HCT116 (cell line): ENCODE data around the gene XDH. TPM values are rescaled to one million over a fixed set of nuclear protein-coding genes. Genes with fewer than 3 reads are reported as not detected.
A peak's percentile ranks its signal among the peaks of the same experiment; 100 is the strongest.

Experiments used
- ATAC-seq: fragments of 200-7000 bp; cut with Tn5 transposase; 2 replicates; pipeline ENCODE4 v1.9.1; 2020; ENCODE audit warnings: mild to moderate bottlenecking, moderate library complexity
- BruUV-seq: library from RNA; stranded (reverse); fragments of 400-500 nt; replicated peaks from 2 replicates; lab custom pipeline; 2021; lab: Mats Ljungman, UMichigan
- CTCF ChIA-PET: fragments of 300-600 bp; sonication (Branson Sonifier 250); formaldehyde crosslinking; loops from one replicate; lab custom pipeline; 2021; ENCODE audit warnings: antibody characterized with exemption; lab: Charles Lee
- POLR2A ChIA-PET: fragments of 300-600, 350-600 bp; sonication (Branson Sonifier 250); formaldehyde crosslinking; loops from one replicate; lab custom pipeline; 2021; ENCODE audit warnings: antibody characterized with exemption; lab: Charles Lee
- RAD21 ChIA-PET, 2 experiments: fragments of 300-600 bp; sonication (Branson Sonifier 250); formaldehyde crosslinking; loops; one replicate each; lab custom pipeline; 2023; ENCODE audit warnings: low total read pairs in 2 of 2; ENCODE audit not compliant: uncharacterized antibody in 2 of 2, unreplicated experiment in 2 of 2, low non-redundant PET in 1 of 2; lab: Charles Lee
- DNase-seq: peaks from one replicate; pipeline ENCODE4 v3.0.0-alpha.2; 2010; ENCODE audit warnings: low read depth, low spot score
- H2AFZ ChIP-seq: fragments of 200-600 bp; shearing (Covaris generic), sonication (generic); 2 replicates; pipeline ENCODE4 v1.6.1; 2017; ENCODE audit warnings: low read depth, mixed run types, mixed read lengths, antibody characterized with exemption, low read length; ENCODE audit not compliant: poor library complexity, severe bottlenecking
- H3K27ac ChIP-seq: 2 replicates; pipeline ENCODE4 v1.5.1; 2012; ENCODE audit warnings: low read depth, low read length
- H3K27me3 ChIP-seq: fragments of 200-600 bp; sonication (generic); 2 replicates; pipeline ENCODE4 v1.6.1; 2016; ENCODE audit warnings: mixed run types, low read length, mixed read lengths; ENCODE audit not compliant: insufficient read depth
- H3K36me3 ChIP-seq, 2 experiments: fragments of 200-500 bp in 1 of 2; fragments of 200-600 bp in 1 of 2; sonication (Bioruptor generic) in 1 of 2; sonication (generic) in 1 of 2; 2 replicates each; pipeline versions ENCODE4 v1.5.1 to v1.6.1; 2014 to 2016; ENCODE audit warnings: low read length in 2 of 2, inconsistent platforms in 1 of 2, mixed read lengths in 1 of 2, mixed run types in 1 of 2; ENCODE audit not compliant: insufficient read depth in 2 of 2, control insufficient read depth in 1 of 2
- H3K4me1 ChIP-seq, 2 experiments: fragments of 200-600 bp in 1 of 2; sonication (generic) in 1 of 2; 2 replicates each; pipeline versions ENCODE4 v1.5.1 to v1.6.1; 2012 to 2017; ENCODE audit warnings: low read length in 2 of 2, inconsistent platforms in 1 of 2, mild to moderate bottlenecking in 1 of 2, mixed read lengths in 1 of 2, mixed run types in 1 of 2, moderate library complexity in 1 of 2; ENCODE audit not compliant: insufficient read depth in 2 of 2, control insufficient read depth in 1 of 2
- H3K4me2 ChIP-seq: fragments of 200-600 bp; sonication (generic); 2 replicates; pipeline ENCODE4 v1.6.1; 2017; ENCODE audit warnings: mixed run types, low read length, mixed read lengths
- H3K4me3 ChIP-seq, 2 experiments: fragments of 200-600 bp in 1 of 2; sonication (generic) in 1 of 2; replicated peaks in 1 of 2; 2 replicates each; pipeline ENCODE4 v1.5.1; 2011 to 2016; ENCODE audit warnings: low read length in 2 of 2, control low read depth in 1 of 2, low read depth in 1 of 2, mild to moderate bottlenecking in 1 of 2, mixed read lengths in 1 of 2, mixed run types in 1 of 2
- H3K79me2 ChIP-seq: fragments of 200-600 bp; sonication (generic); 2 replicates; pipeline ENCODE4 v1.6.1; 2017; ENCODE audit warnings: mild to moderate bottlenecking, mixed run types, low read length, moderate library complexity, mixed read lengths; ENCODE audit not compliant: insufficient read depth
- H3K9ac ChIP-seq: fragments of 200-600 bp; sonication (generic); 2 replicates; pipeline ENCODE4 v1.6.1; 2016; ENCODE audit warnings: low read length, mixed read lengths
- H3K9me2 ChIP-seq: fragments of 200-600 bp; sonication (generic), shearing (Covaris generic); 2 replicates; pipeline ENCODE4 v1.6.1; 2017; ENCODE audit warnings: mixed run types, mild to moderate bottlenecking, moderate library complexity; ENCODE audit not compliant: insufficient read depth
- H3K9me3 ChIP-seq, 2 experiments: fragments of 200-500 bp in 1 of 2; fragments of 200-600 bp in 1 of 2; sonication (Bioruptor generic) in 1 of 2; sonication (generic) in 1 of 2; 2 replicates each; pipeline ENCODE4 v1.6.1; 2014 to 2017; ENCODE audit warnings: low read length in 2 of 2, mixed read lengths in 2 of 2, inconsistent platforms in 1 of 2, low read depth in 1 of 2, mild to moderate bottlenecking in 1 of 2, mixed run types in 1 of 2, moderate library complexity in 1 of 2; ENCODE audit not compliant: control insufficient read depth in 1 of 2, insufficient read depth in 1 of 2
- H4K20me1 ChIP-seq: fragments of 200-600 bp; sonication (generic), shearing (Covaris generic); 2 replicates; pipeline ENCODE4 v1.6.1; 2017; ENCODE audit warnings: mixed run types, mild to moderate bottlenecking, moderate library complexity; ENCODE audit not compliant: insufficient read depth
- CBX3 ChIP-seq: IDR thresholded peaks from 2 replicates; pipeline ENCODE4 v1.6.1; 2012; ENCODE audit warnings: low read depth
- CEBPB ChIP-seq: IDR thresholded peaks from 2 replicates; pipeline ENCODE4 v1.6.1; 2012; ENCODE audit warnings: low read depth
- ELF1 ChIP-seq: IDR thresholded peaks from 2 replicates; pipeline ENCODE4 v1.6.1; 2012; ENCODE audit warnings: low read depth, borderline replicate concordance
- FOSL1 ChIP-seq: IDR thresholded peaks from 2 replicates; pipeline ENCODE4 v1.6.1; 2012; ENCODE audit warnings: low read depth
- JUND ChIP-seq: IDR thresholded peaks from 2 replicates; pipeline ENCODE4 v1.6.1; 2012
- POLR2A ChIP-seq: IDR thresholded peaks from 2 replicates; pipeline ENCODE4 v1.7.0; 2011; ENCODE audit warnings: borderline replicate concordance; ENCODE audit not compliant: insufficient read depth, insufficient read length; ENCODE audit errors: extremely low read depth
- POLR2AphosphoS5 ChIP-seq: IDR thresholded peaks from 2 replicates; pipeline ENCODE4 v1.6.1; 2011; ENCODE audit warnings: mild to moderate bottlenecking, low read depth, low read length, moderate library complexity
- SIN3A ChIP-seq: IDR thresholded peaks from 2 replicates; pipeline ENCODE4 v1.6.1; 2012; ENCODE audit warnings: low read depth
- SP1 ChIP-seq: IDR thresholded peaks from 2 replicates; pipeline ENCODE4 v1.6.1; 2012; ENCODE audit warnings: low read depth
- SRF ChIP-seq: IDR thresholded peaks from 2 replicates; pipeline ENCODE4 v1.6.1; 2012; ENCODE audit warnings: low read depth
- ZFX ChIP-seq: fragments of 450-650 bp; IDR thresholded peaks from 2 replicates; pipeline ENCODE4 v1.6.1; 2017
- ZNF274 ChIP-seq: fragments of 200-500 bp; sonication (Bioruptor generic); IDR thresholded peaks from 2 replicates; pipeline ENCODE4 v1.6.1; 2014; ENCODE audit warnings: mild to moderate bottlenecking, low read depth, low read length, inconsistent platforms
- intact Hi-C: fragments of 100-400 bp; cut with micrococcal nuclease; formaldehyde crosslinking; loops from 2 replicates; pipeline ENCODE4 v1.10.0; 2022
- total RNA-seq: library from RNA; stranded (reverse); gene quantifications from one replicate; pipeline ENCODE4 v1.2.1, GENCODE V29; 2021; ENCODE audit not compliant: unreplicated experiment

The XDH gene
- total RNA-seq, 1 experiment from 2014 or later, result 0.15 TPM

DNA sequence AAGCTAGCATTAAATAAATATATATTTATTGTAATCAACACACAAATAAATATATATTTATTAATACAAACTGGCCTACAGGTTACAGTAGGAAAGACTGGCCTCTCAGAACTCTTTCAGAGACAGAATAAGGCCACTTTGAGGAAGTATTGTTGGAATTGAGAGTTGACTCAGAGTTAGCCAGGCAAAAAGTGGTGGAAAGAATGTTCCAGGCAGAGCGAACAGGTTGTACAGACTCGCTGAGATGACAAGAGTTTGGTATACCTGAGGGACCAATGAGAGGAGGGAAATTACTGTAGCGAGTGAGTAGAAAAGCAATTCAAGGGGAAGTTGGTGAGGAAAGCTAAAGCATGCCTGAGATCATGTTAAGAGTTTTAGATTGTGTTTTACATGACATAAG is 19.0 kb upstream of the XDH start:
- TF ChIP-seq FOSL1 (no peak), CBX3 (no peak), ELF1 (no peak)
- Histone ChIP-seq H3K9me3 (no peaks in the 10 kb centered on the region), H3K79me2 (no peaks in the 10 kb centered on the region), H3K27ac (no peak overlapping the region), H3K4me3 (no peak overlapping the region), H3K9me2 (no peaks in the 10 kb centered on the region), H4K20me1 (no peaks in the 10 kb centered on the region), H2AFZ (no peak overlapping the region), H3K4me2 (no peak overlapping the region), H3K4me1 (peaks cover 9 to 12% of the 10 kb centered on the region in 2 experiments), H3K36me3 (no peaks in the 10 kb centered on the region), H3K27me3 (no peaks in the 10 kb centered on the region; the same call in 1 of the 2 replicates), H3K9ac (no peak overlapping the region)
- ChIA-PET RAD21 (no interaction called here), CTCF (no interaction called here), POLR2A (no interaction called here)
- ATAC-seq (no peak), DNase-seq (no peak)
- intact Hi-C loops, result loop anchor here (10.0 kb wide), 1 partner anchor 719 kb away; no protein-coding TSS in a partner anchor
- BruUV-seq, result no TSS peak

DNA sequence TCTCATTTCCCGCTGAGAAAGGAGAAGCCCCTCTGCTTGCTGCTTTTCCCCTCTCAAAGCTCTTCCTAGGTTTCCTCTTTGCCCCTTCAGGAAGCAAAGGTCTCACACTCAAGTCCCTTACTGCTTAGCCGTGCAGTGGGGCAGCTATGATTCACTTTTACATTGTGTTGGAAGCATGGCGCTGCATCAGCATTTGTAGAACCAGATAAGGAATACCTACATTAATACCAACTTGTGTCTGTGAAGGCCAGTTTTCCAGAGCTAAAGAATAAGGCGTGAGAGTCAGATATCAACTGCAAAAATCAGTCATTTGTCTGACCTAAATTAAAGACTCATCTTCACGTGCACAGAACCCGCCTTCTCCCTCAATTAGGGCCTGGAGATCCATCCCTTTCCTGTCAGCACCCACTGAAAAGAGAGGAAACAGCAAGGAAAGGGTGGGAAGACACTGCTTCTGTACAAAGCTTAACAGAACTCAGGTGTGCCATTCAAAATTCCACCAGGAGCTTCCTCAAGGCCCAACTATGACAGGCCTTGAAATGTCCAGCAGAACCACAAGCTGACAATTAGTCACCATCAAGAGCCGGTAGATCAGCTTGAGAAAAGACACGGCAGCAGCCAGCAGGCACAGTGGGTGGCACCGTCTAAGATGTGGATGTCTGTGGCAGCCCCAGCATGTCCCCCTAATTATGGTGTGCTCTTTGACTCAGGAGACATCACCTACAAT is 16.1 kb upstream of the XDH start:
- RAD21 ChIA-PET, result no interaction called here
- intact Hi-C loops, result loop anchor here (10.0 kb wide), 1 partner anchor 716 kb away; no protein-coding TSS in a partner anchor
- Histone ChIP-seq H3K27ac (no peak overlapping the region), H3K4me2 (peak overlapping the region; percentile 33; the same call in 1 of the 2 replicates), H3K27me3 (no peaks in the 10 kb centered on the region; the same call in 1 of the 2 replicates), H3K4me3 (no peak overlapping the region), H4K20me1 (no peaks in the 10 kb centered on the region), H3K9ac (no peak overlapping the region), H3K79me2 (no peaks in the 10 kb centered on the region), H3K9me3 (no peaks in the 10 kb centered on the region), H3K36me3 (no peaks in the 10 kb centered on the region), H2AFZ (no peak overlapping the region), H3K9me2 (no peaks in the 10 kb centered on the region), H3K4me1 (peaks cover 9 to 12% of the 10 kb centered on the region in 2 experiments)
- TF ChIP-seq ELF1, result no peak
- TF ChIP-seq SIN3A, result no peak
- TF ChIP-seq POLR2AphosphoS5, result no peak
- no peak for TF ChIP-seq CBX3
- TF ChIP-seq SRF, result no peak
- TF ChIP-seq SP1, result no peak
- TF ChIP-seq ZNF274, result no peak
- TF ChIP-seq ZFX, result no peak
- no peak for TF ChIP-seq JUND
- TF ChIP-seq CEBPB, result no peak
- no peak for TF ChIP-seq POLR2A
- CTCF ChIA-PET, result interaction anchor here (1.5 kb wide), 1 partner anchor 17 kb away, joined by 4 read pairs; no protein-coding TSS in a partner anchor
- POLR2A ChIA-PET, result no interaction called here
- DNase-seq (no peak), ATAC-seq (no peak)
- BruUV-seq, result no TSS peak
